ENCODE data around the gene CTDSPL2. TPM values are rescaled to one million over a fixed set of nuclear protein-coding genes. Genes with fewer than 3 reads are reported as not detected.
A peak's percentile ranks its signal among the peaks of the same experiment; 100 is the strongest.

The CTDSPL2 gene
- total and polyA plus RNA-seq, 10 of the 15 experiments (the other 5 are each of a cell fraction or from before 2014, with no cell fraction given): 10.7 to 77.1 (median 44.9) TPM

DNA sequence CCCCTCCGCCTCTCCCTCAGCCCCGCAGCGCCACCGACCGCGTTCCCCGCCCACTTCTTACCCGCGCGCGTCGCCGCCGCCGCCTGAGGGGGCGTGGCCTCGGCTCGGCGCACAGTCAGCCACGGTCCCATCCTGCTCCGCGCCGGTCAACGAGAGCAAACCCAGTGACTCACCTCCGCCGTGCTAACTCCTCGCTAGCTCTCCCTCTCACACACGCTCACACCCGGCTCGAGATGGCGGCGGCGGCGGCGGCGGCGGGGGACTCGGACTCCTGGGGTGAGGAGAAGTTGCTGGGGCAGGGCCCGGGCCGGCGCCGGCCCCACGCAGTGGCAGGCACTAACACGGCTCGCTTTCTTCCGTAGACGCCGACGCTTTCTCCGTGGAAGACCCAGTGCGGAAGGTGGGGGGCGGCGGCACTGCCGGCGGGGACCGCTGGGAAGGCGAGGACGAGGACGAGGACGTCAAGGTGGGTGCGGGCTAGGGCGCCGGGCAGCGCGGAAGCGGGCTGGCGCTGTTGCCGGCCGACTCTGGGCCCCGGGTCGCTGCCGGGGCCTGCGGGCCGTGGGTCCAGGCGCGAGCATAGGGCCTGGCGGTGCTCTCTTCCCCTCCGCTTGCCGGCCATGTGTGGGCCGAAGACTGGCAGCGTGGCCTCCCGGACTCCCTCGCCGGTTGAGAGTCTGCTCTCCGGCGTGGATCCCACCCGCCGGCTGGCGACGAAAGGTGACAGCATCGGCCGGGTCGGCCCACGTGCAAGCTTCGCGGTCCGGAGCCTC is 109.7 kb downstream of the CTDSPL2 start, which contains the start of gene EIF3J (continued):
- TF ChIP-seq ZBTB11 (CRISPR knock-in tag; IDR thresholded peaks at IDR 0.05) (no peak), TAF1 (IDR thresholded peaks at IDR 0.05; ENCODE audit: borderline replicate concordance, low read depth, low read length) (peak; percentile 87; the same call in 1 of the 2 replicates), DPF2 (IDR thresholded peaks at IDR 0.05) (peak; percentile 73), HDAC6 (IDR thresholded peaks at IDR 0.05; ENCODE audit: unreplicated experiment) (no peak), NBN (IDR thresholded peaks at IDR 0.05) (0 out of 2 replicates have a peak, but pooled peaks have one; percentile 49), KLF5 (IDR thresholded peaks at IDR 0.05; ENCODE audit: partially characterized antibody) (peak; percentile 42), MEF2A (IDR thresholded peaks at IDR 0.05; ENCODE audit: insufficient read depth, low read depth, low read length) (0 out of 2 replicates have a peak, but pooled peaks have one; percentile 20), SMAD5 (IDR thresholded peaks at IDR 0.05; ENCODE audit: low read depth) (peak; percentile 89), ASH2L (IDR thresholded peaks at IDR 0.05; ENCODE audit: borderline replicate concordance, low read depth) (peak; percentile 89; the same call in 1 of the 2 replicates), NKRF (conservative IDR thresholded peaks at IDR 0.05) (peak; percentile 88), IKZF1 (conservative IDR thresholded peaks at IDR 0.05) (peak; percentile 68), SP1 (IDR thresholded peaks at IDR 0.05; ENCODE audit: low read depth, low read length) (peak; percentile 25), RB1 (IDR thresholded peaks at IDR 0.05; ENCODE audit: borderline replicate concordance) (peak; percentile 77; the same call in 1 of the 2 replicates), BACH1 (IDR thresholded peaks at IDR 0.05; ENCODE audit: borderline replicate concordance) (peak; percentile 74)
- TF ChIP-seq, protein P1, sequence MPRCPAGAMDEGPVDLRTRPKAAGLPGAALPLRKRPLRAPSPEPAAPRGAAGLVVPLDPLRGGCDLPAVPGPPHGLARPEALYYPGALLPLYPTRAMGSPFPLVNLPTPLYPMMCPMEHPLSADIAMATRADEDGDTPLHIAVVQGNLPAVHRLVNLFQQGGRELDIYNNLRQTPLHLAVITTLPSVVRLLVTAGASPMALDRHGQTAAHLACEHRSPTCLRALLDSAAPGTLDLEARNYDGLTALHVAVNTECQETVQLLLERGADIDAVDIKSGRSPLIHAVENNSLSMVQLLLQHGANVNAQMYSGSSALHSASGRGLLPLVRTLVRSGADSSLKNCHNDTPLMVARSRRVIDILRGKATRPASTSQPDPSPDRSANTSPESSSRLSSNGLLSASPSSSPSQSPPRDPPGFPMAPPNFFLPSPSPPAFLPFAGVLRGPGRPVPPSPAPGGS (IDR thresholded peaks at IDR 0.05; ENCODE audit: borderline replicate concordance, insufficient read depth, low read depth, low read length, poor library complexity, severe bottlenecking): no peak
- TF ChIP-seq, protein P2, sequence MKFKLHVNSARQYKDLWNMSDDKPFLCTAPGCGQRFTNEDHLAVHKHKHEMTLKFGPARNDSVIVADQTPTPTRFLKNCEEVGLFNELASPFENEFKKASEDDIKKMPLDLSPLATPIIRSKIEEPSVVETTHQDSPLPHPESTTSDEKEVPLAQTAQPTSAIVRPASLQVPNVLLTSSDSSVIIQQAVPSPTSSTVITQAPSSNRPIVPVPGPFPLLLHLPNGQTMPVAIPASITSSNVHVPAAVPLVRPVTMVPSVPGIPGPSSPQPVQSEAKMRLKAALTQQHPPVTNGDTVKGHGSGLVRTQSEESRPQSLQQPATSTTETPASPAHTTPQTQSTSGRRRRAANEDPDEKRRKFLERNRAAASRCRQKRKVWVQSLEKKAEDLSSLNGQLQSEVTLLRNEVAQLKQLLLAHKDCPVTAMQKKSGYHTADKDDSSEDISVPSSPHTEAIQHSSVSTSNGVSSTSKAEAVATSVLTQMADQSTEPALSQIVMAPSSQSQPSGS (IDR thresholded peaks at IDR 0.05; ENCODE audit: low read length): no peak
- TF ChIP-seq, protein P3, sequence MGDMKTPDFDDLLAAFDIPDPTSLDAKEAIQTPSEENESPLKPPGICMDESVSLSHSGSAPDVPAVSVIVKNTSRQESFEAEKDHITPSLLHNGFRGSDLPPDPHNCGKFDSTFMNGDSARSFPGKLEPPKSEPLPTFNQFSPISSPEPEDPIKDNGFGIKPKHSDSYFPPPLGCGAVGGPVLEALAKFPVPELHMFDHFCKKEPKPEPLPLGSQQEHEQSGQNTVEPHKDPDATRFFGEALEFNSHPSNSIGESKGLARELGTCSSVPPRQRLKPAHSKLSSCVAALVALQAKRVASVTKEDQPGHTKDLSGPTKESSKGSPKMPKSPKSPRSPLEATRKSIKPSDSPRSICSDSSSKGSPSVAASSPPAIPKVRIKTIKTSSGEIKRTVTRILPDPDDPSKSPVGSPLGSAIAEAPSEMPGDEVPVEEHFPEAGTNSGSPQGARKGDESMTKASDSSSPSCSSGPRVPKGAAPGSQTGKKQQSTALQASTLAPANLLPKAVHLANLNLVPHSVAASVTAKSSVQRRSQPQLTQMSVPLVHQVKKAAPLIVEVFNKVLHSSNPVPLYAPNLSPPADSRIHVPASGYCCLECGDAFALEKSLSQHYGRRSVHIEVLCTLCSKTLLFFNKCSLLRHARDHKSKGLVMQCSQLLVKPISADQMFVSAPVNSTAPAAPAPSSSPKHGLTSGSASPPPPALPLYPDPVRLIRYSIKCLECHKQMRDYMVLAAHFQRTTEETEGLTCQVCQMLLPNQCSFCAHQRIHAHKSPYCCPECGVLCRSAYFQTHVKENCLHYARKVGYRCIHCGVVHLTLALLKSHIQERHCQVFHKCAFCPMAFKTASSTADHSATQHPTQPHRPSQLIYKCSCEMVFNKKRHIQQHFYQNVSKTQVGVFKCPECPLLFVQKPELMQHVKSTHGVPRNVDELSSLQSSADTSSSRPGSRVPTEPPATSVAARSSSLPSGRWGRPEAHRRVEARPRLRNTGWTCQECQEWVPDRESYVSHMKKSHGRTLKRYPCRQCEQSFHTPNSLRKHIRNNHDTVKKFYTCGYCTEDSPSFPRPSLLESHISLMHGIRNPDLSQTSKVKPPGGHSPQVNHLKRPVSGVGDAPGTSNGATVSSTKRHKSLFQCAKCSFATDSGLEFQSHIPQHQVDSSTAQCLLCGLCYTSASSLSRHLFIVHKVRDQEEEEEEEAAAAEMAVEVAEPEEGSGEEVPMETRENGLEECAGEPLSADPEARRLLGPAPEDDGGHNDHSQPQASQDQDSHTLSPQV (IDR thresholded peaks at IDR 0.05): no peak

Measured in GM12878 (cell line).